ENCODE data around the gene ACHE.

DNA sequence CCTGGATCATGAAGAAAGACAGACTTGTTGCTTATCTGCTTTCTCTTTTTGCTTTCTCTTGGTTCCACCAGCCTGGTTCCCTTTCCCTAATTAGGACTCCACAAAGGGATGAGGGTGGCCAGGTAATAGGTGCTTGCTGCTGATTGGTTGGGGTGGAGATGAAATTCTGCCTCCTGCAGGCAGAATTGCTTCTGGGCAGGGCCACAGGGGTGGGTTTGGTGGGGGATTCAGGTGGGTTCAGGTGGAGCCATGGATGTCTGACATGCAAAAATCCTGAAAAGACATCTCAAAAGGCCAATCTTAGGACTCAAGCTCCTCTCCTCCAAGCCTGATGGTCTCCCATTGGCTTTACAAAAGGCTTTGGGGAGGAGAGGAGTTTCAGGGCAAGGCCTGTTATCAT lies 25.4 kb upstream of the ACHE start:
- no peak for TF ChIP-seq POLR2A (IDR thresholded peaks at IDR 0.05; ENCODE audit: low read length)
- no peak for TF ChIP-seq GATA1 (IDR thresholded peaks at IDR 0.05; ENCODE audit: low read depth, low read length)

All from erythroblast (primary cell).